HG03175 (cell line): ENCODE measurements around the gene THAP11.
"Not testable (repeated sequence)": the region's sequence is repeated elsewhere in the genome, so short reads cannot be mapped to it uniquely, and the experiment has no call there.

Experiments
- ATAC-seq: cut with Tn5 transposase; IDR thresholded peaks from one replicate; pipeline ENCODE4 v1.9.1; 2021; ENCODE audit warnings: mild to moderate bottlenecking, moderate library complexity; ENCODE audit not compliant: unreplicated experiment

The THAP11 gene

GRCh38 chr16:67833415-67834241 is 8.5 kb upstream of the THAP11 start:
- ATAC-seq: peak; percentile 97

GRCh38 chr16:67834242-67834614 is 7.9 kb upstream of the THAP11 start:
- no peak for ATAC-seq

GRCh38 chr16:67837190-67837589 is 4.9 kb upstream of the THAP11 start:
- ATAC-seq: not testable (repeated sequence)

GRCh38 chr16:67837811-67838210 is 4.3 kb upstream of the THAP11 start:
- no peak for ATAC-seq

DNA sequence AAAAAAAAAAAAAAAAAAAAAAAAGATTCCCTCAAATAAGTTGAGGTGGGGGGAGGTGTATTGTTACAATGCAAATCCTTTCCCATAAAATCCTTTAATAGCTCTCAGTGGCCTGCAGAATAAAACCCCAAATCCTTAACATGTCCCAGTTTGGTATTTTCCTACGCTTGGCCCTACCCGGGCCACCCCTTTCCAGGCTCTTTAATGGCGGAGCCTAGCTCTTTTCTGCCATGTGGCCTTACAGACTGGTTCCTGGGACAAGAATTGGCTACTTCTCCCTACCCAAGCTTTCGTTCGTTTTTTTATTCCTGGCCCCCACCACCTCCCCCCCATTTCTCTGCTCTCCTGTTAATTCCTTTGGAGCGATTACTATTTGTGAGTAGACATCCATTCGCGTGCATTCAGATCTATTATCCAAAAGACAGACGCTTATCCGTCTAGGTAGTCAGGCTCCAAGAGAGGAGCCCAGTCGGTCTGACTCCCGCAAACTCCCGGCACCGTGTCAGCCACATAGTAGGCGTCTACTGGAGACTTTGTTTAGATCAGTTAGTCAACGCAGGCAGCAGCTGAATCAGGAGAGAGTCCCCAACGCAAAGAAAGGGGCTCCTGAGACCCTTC is 813 bp upstream of the THAP11 start:
- no peak for ATAC-seq

DNA sequence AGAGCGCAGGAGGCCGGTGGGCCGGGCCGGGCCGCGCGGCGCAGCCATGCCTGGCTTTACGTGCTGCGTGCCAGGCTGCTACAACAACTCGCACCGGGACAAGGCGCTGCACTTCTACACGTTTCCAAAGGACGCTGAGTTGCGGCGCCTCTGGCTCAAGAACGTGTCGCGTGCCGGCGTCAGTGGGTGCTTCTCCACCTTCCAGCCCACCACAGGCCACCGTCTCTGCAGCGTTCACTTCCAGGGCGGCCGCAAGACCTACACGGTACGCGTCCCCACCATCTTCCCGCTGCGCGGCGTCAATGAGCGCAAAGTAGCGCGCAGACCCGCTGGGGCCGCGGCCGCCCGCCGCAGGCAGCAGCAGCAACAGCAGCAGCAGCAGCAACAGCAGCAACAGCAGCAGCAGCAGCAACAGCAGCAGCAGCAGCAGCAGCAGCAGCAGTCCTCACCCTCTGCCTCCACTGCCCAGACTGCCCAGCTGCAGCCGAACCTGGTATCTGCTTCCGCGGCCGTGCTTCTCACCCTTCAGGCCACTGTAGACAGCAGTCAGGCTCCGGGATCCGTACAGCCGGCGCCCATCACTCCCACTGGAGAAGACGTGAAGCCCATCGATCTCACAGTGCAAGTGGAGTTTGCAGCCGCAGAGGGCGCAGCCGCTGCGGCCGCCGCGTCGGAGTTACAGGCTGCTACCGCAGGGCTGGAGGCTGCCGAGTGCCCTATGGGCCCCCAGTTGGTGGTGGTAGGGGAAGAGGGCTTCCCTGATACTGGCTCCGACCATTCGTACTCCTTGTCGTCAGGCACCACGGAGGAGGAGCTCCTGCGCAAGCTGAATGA is 606 bp downstream of the THAP11 start:
- ATAC-seq: peak; percentile 8

GRCh38 chr16:67843343-67843765 is 1.2 kb downstream of the THAP11 start:
- ATAC-seq: no peak

- no peak for ATAC-seq
Measured at GRCh38 chr16:67844497-67844896, 2.4 kb downstream of the THAP11 start.

DNA sequence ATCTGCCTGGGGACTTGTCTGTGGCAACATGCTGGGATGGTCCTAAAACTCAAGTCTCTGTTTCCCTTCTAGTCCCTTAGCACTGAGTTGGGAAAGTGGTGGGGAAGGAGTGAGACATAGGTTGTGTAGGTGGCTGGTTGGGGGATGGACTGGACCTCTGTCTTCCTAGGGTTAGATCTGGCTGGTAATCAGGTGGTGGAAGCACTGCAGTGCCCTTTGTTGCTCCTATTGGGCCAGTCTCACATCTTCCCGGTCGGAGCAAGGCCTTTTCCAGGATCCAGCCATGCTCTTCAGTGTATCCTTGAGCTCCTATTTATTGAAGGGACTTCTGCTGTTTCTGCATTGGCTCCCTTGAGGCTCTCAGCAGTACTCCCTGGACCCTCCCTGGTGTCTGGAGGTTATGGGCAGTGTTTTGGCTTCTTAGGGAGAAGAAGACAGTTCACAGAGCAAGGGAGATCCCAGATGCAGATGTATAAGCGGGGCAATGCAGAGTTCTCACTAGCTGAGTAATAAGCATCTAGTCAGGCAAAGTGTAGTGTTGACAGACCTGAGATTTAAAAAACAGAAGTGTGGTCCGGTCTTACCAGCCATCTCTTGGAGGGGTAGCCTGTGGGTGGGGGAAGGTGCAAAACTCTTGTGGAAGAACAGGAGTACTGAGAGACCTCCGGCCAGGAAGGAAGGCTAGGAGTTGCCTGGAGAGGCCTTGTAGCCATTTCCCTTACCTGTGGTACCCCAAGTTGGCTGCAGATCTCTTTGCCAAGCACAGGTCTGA is 3.4 kb downstream of the THAP11 start:
- no peak for ATAC-seq

GRCh38 chr16:67846063-67846319 is 3.9 kb downstream of the THAP11 start:
- ATAC-seq: no peak

DNA sequence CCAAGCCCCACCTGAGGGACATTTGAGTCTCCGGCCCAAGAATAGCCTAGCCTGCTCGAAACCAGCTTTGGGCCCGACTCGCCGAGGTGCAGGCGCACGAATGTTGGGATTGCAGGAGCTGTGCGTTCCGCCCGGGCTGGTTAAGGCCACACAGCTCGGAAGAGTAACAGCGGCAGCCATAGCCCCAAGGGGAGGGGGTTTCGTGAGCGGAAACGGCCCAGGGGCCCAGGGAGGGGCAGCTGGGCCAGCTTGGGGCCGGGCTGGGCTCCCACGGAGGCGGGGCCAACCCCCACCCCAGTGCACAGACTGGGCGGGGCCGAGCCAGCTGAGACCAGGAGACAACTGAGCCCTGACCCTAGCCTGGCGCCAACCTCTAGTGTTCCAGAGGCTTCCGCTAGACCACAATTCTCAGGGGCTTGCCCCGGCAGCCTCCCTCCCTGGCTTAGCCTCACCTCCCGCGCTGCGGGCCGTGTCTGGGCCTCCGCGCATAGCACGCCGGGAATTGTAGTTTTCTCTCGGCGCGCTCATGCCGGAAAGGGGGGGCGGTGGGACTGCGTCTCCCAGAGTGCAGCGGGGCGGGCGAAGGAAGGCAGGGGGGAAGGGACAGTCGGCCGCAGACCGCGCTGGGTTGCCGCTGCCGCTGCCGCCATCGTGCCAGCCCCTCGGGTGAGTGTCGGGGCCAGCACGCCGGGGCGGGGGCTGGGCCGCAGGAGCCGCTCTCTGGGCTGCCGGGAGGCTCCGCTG is 4.4 kb downstream of the THAP11 start, which contains the start of gene NUTF2:
Gene NUTF2, plus strand, starts transcription at position 614 of the 744 bp plus-strand sequence. CDS start 18,198 bp downstream, outside the sequence.
- ATAC-seq: peak; percentile 61

DNA sequence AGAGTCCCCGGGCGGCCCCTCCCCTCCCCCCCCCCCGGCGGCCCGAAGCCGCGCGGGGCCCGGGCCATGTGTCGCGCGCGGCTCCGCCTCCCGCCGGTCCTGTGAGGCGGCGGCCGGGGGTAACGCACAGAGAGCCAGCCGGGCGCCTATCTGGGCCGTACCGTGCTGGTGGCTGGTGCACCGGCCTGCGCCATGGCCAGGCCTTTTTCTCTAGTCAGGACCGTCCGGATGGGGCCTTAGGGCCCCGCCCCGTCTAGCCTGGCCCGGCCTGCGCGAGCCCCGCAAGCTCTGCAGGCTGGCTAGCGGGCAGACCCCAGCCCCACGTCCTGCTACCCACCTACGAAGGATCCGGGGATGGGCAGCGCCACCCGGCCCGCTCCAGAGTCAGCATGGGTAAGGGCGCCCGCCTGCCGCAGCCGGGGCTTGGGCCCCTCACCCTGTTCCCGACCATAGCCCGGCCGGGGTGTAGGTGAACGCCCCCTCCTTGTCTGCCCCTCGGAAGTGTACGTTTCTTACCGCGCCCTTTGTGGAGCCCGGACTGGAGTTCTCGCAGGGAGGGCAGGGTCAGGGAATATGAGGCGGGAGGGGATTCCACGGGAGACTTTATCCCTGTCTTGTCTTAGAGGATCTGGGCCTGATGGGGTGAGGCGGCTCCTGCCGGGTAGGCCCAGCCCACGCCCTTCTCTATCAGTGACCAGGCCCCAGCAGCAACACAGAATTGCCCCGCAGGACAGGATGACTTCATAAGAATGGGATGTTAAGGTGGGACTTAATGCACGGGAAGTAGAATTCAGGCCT is 5.1 kb downstream of the THAP11 start, which contains the start of gene CENPT:
Gene CENPT, minus strand, starts transcription at position 630 of the 798 bp plus-strand sequence. CDS start 13,834 bp downstream, outside the sequence.
- ATAC-seq: peak; percentile 38

GRCh38 chr16:67848118-67848517 is 6.0 kb downstream of the THAP11 start:
- no peak for ATAC-seq

- no peak for ATAC-seq
Measured at GRCh38 chr16:67853670-67854069, 11.6 kb downstream of the THAP11 start.

GRCh38 chr16:67855789-67856188 is 13.7 kb downstream of the THAP11 start:
- ATAC-seq: no peak

DNA sequence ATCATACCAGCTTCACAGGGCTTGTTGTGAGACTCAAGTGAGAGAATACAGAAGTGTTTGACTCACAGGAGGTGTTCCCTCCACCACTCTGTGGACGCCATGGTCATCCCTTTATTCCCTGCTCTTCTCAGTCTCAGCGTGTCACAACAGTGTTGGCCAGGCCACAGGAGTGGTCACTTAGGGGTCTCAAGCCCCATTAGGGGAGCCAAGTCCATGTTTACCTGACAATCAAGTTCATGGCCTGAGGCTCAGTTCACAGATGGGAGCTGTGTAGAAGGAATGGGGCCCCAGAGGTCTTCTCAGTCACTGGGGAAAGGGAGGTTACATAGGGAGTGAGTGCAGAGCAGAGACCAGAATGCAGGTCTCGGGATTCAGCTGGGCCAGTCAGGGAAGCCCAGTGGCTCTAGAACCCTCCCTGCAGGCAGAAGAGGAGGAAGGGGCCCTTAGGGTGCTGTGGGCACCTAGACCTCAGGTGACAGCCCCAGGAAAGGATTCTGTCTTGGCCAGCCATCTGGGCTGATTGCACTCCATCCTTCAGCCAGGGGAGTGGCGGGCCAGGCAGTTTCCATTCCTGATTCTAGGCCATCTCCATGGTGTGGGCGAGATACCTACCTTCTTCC is 14.9 kb downstream of the THAP11 start:
- no peak for ATAC-seq

- no peak for ATAC-seq
Measured at GRCh38 chr16:67857547-67858233, 15.6 kb downstream of the THAP11 start.

DNA sequence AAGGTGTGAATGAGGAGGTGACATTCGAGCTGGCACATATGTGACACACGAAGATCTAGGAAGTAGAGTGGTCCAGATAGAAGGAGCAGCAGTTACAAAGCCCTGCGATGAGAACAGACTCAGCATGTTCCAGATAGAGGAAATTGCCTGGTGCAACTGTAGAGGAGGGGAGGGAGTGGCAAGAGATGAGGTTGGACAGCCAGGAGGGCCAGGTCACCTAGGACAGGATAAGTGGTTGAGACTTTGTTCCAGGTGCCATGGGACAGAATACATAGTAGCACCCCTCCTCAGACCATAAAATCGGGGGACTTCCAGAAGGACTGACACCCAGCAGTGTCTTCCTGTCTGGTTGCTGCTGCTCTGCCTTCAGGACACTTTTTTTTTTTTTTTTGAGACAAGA is 16.4 kb downstream of the THAP11 start:
- no peak for ATAC-seq
